ENCODE results near the gene HERPUD2.
A peak's percentile ranks its signal among the peaks of the same experiment; 100 is the strongest.
"Not testable (repeated sequence)": the region's sequence is repeated elsewhere in the genome, so short reads cannot be mapped to it uniquely, and the experiment has no call there.

The HERPUD2 gene

DNA sequence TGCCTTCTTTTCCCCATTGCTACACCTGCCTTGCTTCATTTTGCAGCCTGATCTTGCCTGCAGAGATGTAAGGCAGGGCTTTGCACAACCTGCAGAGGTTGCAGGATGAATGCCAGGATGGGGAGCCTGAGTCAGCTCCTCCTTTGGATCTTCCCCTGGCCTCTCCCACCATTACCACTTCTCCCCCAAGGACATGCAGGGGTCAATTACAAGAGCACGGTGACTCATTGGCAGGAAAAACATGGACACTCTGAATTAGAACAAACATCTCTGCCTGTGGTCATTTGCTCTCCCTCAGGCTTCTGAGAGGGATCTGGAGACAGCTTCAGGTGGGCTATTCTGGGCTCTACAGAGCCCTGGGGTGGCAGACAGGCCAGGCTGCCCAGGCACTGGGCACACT, 89.2 kb downstream of the HERPUD2 start:
- no peak for DNase-seq (ENCODE audit: low read depth in 2 of 2)

DNA sequence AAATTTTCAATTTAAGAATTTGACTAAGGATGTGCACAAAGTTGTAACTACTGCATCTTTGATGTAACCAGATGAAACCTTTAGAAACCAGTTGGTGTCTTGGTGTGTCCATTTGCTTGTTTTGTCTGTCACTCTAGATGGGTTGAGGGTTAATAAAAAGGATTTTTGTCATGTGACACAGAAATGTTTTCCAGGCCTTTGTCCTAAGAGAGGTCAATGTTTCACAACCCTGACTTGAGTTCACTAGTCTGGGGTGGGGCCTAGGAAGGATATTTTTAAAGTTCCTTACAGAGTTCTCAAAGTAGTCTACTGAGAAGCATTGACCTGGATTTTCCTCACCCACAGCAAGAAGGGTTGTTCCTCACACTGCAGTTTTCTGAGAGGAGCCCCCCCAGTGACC, 90.3 kb downstream of the HERPUD2 start:
- DNase-seq (ENCODE audit: low read depth in 2 of 2) = no peak

DNA sequence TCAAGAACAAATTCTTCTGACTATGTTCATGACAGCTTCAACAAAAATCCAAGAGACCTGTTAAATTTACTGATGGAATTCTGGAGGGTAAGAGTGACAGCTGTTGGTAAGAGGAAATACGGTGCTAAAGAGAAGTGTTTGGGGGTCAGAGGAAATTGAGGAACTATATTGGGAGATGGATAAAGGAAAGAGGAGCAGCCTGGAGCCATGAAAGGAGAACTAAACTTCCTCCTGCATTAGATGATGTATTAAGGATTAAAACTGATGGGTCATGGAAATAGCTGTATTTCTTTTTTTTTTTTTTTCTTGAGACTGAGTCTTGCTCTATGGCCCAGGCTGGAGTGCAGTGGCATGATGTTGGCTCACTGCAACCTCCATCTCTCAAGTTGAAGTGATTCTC, 95.3 kb downstream of the HERPUD2 start:
- no peak for DNase-seq (ENCODE audit: low read depth in 2 of 2)

DNA sequence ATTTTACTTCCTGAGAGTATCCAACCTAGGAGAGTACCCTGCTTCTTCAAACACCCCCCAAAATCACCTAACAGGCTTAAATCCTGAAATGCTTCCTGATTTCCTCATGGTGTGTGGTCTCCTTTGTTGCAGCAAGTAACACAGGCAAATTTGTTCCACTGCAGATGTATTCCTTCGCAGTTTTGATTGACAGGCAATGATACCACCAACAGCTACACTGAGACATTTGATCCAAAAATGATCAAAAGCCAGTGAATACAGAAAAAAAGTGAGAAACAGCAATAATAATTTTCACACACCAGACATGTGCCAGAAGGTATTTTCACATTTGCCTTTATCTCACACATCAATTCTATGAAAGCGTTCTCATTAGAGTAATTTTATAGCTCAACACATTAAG, 95.9 kb downstream of the HERPUD2 start:
- DNase-seq (ENCODE audit: low read depth in 2 of 2) = no peak

DNA sequence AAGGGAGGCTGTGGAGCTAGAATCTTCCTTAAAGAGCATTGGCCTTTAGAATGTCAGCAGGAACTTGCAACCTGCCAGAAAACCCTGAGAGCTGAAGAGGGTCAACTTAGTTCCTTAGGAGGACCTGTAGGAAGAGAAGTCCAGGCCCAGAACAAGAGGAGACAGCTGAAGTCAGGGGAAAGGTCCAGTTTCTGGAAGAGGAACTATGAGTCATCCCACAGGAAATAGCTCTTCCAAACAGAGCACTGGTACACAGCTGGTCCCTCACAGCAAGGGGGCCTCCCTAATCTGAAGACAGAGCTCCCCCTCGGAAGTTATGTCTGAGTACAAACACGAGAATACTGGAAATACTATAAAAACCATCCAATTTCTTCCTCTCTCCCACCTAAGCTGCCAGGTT, 98.9 kb downstream of the HERPUD2 start:
- DNase-seq (ENCODE audit: low read depth in 2 of 2) = no peak

DNA sequence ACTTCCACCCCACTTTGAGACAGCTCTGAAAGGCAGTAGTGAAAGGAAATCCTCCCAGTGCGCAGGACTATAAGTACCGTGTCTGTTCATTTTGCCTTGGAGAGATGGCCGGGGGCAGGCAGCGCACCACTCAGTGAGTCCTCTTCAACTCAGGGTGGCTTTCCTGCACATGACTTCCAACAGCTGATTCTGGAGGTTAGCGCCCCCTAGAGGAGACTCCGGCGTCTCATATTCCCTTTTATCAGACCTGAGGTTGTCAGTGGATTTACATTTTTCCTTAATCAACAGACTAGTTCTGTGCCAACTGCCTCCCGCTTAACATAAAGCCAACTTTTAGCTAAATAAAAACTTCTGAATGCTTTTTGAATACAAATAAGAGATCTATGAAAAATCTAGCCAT, 101.0 kb downstream of the HERPUD2 start:
- DNase-seq (ENCODE audit: low read depth in 2 of 2) = peak in 1 of 2 donors; percentile 6

DNA sequence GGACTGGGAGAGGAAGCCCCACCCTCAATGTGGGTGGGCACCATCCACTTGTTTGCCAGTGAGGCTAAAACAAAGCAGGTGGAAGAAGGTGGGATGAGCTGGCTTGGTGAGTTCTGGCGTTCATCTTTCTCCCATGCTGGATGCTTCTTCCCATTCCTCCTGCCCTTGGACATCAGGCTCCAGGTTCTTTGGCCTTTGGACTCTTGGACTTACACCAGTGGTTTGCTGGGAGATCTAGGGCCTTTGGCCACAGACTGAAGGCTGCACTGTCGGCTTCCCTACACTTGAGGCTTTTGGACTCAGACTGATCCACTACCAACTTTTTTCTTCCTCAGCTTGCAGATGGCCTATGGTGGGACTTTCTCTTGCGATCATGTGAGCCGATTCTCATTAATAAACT, 106.3 kb downstream of the HERPUD2 start:
- no peak for DNase-seq (ENCODE audit: low read depth in 2 of 2)

DNA sequence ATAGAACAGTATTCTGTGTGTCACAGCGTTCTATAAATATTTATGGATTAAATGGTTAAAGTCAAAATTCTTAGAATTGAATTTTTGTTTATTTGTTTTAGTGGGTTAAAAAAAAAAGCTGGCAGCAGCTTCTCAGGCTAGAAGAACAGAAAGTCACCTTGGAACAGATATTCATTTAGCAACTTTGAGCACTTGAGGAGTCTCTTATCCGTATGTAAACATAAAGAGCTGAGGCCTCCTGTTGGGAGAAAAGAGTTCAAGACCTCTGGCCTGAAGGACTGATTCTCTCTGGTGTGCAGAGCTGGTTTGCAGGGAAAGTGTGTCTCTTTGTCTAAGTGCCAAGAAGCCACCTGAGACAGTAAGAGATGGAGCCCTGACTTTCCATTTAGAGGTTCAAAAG, 109.9 kb downstream of the HERPUD2 start:
- no peak for DNase-seq (ENCODE audit: low read depth in 2 of 2)

DNA sequence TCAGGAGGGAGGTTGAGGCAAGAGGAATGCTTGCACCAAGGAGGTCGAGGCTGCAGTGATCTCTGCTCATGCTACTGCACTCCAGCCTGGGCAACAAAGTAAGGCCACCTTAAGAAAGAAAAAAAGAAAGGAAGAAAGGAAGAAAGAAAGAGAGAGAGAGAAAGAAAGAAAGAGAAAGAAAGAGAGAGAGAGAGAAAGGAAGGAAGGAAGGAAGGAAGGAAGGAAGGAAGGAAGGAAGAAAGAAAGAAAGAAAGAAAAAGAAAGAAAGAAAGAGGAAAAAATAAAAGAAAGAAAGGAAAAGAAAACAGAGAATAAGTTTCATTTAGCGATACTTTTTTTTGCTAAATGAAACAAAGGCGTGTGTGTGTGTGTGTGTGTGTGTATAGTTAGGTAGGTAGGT, 110.4 kb downstream of the HERPUD2 start:
- DNase-seq (ENCODE audit: low read depth in 2 of 2) = not testable (repeated sequence)

Data from activated CD4-positive, alpha-beta T cell treated with anti-CD3 and anti-CD28 coated beads for 24 hours (primary cell).